SK-N-DZ (cell line): ENCODE measurements around the gene CEACAM16.
"Not testable (repeated sequence)": the region's sequence is repeated elsewhere in the genome, so short reads cannot be mapped to it uniquely, and the experiment has no call there.

Experiments
- DNase-seq: peaks from one replicate; pipeline ENCODE4 v3.0.0-alpha.2; 2015; ENCODE audit warnings: low spot score

The CEACAM16 gene

DNA sequence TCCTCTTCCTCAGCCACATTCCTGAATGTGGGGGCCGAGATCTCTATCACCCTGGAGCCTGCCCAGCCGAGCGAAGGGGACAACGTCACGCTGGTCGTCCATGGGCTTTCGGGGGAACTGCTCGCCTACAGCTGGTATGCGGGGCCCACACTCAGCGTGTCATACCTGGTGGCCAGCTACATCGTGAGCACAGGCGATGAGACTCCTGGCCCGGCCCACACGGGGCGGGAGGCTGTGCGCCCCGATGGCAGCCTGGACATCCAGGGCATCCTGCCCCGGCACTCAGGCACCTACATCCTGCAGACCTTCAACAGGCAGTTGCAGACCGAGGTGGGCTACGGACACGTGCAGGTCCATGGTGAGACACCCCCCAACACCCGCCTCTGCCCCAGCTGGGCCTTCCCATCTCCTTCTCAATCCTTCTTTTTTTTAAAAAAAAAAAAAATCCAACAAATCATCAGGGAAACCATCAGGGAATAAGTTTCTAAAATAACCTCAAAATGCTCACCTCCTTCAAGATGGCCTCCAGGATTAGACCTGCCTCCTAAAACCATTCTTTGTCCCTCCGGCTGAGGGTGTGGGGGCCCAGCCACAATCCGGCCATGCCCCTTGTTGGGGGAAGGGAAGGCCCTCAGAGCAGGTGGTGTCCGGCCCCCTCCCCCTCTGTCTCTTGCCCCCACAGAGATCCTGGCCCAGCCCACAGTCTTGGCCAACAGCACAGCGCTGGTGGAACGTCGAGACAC, 4.6 kb downstream of the CEACAM16 start:
- DNase-seq = no peak

DNA sequence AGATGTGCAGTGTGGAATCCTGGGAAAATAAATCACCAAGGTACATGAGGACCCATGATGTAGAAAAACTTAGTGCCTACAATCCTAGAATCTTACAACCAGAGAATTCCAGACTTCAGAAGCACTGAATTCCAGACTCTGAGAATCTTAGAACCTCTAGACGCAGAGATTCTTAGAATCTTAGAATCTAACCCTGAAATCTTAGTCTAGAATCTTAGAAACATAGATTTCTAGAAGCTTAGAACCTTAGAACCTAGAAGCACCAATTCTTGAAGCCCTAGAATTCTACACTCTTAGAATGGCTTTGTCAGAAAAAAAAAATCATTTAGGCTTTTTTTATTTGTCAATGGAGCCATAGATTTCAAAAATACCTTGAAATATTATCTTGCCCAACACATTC, 6.0 kb downstream of the CEACAM16 start:
- DNase-seq = no peak

DNA sequence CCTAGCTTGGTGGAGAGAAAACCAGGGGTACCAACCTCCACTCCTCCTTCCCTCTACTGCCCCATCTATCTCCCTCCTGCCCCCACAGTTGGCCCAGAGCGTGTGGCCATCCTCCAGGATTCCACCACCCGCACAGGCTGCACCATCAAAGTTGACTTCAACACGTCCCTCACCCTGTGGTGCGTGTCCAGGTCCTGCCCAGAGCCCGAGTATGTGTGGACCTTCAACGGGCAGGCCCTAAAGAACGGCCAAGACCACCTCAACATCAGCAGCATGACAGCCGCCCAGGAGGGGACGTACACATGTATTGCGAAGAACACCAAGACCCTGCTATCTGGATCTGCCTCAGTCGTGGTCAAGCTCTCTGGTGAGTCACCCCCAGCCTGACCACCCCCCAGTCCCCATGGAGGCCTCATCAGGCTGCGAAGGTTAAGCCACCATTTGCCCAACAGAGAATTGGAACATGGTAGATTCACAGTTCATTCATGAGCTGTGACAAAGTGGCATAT, 6.6 kb downstream of the CEACAM16 start:
- no peak for DNase-seq

DNA sequence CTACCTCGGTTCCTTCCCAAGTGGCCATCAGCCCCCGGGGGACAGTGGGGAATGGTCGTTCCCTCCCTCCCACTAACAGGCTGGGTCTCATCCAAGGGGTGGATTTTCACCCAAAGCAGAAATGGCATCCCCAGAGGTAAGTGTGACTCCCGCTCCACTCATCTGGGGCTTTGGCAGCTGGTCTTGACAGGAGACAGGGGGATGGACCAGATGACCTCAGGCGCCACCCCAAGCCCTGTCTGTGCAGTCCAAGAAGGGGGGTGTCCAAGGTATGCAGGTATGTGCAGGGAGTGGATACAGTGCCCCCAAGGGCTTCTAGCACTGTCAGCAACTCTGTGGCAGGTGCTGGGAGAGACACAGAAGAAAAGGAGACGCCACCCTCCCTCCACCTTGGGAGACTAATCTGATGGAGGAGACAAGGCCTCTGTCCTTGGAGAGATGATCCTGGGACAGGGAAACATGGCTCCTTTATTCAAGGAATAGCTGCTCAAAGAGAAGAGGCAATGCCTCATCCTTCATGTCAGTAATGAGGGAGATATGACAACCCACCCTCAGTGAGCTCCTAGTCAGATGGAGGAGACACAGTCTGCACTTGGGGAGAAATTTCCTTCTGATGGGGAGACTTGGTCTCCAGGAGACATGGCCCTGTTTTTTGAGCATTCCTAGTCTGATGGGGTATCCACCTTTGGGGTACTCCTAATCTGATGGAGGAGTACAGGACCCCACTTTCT, 7.7 kb downstream of the CEACAM16 start:
- no peak for DNase-seq

DNA sequence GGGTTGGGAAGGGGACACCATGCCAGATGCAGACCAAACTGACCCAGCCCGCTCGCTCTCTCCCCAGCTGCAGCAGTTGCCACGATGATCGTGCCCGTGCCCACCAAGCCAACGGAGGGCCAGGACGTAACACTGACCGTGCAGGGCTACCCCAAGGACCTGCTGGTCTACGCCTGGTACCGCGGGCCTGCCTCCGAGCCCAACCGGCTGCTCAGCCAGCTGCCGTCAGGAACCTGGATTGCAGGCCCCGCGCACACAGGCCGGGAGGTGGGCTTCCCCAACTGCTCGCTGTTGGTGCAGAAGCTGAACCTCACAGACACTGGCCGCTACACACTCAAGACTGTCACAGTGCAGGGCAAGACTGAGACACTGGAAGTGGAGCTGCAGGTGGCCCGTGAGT, 8.8 kb downstream of the CEACAM16 start:
- no peak for DNase-seq

DNA sequence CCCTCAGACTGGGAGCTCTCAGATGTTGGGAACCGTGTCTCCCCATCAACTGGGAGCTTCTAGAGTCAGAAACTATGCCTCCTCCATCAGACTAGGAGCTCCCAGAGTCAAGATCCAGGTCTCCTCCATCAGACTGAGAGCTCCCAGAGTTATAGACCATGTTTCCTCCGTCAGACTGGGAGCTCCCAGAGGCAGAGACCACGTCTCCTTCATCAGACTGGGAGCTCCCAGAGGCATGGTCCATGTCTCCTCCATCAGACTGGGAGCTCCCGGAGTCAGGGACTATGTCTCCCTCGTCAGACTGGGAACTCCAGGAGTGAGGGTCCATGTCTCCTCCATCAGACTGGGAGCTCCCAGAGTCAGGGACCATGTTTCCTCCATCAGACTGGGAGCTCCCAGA, 10.0 kb downstream of the CEACAM16 start:
- no peak for DNase-seq

DNA sequence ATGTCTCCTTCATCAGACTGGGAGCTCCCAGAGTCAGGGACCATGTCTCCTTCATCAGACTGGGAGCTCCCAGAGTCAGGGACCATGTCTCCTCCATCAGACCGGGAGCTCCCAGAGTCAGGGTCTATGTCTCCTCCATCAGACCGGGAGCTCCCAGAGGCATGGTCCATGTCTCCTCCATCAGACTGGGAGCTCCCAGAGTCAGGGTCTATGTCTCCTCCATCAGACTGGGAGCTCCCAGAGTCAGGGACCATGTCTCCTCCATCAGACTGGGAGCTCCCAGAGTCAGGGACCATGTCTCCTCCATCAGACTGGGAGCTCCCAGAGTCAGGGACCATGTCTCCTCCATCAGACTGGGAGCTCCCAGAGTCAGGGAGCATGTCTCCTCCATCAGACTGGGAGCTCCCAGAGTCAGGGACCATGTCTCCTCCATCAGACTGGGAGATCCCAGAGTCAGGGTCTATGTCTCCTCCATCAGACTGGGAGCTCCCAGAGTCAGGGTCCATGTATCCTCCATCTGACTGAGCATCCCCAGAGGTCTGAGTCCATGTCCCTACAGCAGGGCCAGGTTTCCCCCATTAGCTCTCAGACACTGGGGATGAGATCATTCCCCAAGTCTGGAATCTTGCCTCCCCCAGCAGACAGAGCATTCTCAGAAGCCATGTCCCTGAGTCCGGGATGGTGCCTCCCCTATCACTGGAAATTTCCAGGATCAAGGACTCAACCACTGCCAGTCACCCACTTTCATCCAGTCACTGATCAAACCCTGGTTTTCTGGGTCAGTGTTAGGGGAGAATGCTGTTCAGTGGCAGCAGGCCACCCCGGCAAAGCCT, 10.7 kb downstream of the CEACAM16 start:
- not testable (repeated sequence) for DNase-seq

DNA sequence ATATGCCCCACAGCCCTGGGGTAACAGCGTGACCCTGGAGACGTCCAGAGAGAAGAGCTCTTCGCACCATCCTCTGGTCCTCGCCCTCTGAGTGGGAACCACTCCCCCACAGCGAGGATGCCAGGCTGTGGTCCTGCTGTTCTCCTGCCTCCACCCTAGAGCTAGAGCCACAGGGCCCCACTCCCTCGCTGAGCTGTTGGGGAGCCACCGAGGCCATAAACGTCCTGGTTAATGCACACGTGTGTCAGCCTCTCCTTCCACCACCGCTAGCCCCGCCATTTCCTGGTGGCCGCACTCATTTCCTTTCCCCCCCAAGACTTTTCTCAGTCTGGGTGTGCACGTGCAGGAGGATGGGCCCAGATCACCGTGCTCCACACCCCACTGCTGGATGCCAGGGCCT, 11.5 kb downstream of the CEACAM16 start:
- no peak for DNase-seq

DNA sequence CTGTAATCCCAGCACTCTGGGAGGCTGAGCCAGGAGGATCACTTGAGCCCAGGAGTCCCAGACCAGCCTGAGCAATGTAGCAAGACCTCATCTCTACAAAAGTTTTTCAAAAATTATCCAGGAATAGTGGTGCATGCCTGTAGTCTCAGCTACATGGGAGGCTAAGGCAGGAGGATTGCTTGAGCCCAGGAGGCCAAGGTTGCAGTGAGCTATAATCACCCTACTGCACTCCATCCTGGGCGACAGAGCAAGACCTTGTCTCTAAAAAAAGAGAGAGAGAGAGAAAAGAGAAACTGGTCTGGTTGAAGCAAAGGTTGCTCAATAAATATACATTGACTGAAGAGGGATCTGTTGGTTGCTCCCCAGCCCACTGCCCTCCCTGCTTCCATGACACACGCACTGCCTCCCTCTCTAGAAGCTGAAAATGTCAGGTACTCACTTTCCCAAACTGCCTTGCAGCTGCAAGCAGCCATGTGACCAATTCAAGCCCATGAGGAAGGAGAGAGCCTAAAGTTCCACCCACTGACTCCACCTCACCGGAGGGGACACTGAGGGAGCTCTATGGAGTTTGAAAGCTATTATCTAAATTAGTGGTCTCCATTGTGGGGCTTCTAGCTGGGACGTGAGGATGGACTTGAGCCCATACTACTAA, 14.0 kb downstream of the CEACAM16 start:
- DNase-seq = no peak

DNA sequence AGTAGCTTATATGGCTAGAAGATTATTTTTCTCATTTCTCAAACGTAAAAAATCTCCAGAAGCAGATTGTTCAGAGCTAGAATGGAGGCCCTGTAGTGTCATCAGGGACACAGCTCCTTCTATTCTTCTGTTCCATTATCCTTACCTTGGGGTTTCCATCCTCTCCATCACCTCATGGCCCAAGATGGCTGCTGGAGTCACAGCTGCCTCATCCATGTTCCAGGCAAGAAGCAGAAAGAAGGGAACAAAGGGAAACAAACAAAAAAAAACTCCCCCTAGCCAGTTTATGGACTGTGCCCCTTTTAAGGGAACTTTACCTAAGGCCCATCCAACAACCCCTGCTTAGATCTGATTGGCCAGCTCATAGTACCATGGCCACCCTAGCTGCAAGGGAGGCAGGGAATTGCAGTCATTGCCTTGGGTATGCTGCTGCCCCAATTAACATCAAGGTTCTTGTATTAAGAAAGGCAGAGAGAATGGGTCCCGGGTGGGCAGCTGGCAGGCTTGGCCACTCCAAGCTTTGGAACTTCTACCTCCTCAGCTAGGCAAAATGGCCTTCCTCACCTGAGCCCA, 15.7 kb downstream of the CEACAM16 start:
- no peak for DNase-seq

DNA sequence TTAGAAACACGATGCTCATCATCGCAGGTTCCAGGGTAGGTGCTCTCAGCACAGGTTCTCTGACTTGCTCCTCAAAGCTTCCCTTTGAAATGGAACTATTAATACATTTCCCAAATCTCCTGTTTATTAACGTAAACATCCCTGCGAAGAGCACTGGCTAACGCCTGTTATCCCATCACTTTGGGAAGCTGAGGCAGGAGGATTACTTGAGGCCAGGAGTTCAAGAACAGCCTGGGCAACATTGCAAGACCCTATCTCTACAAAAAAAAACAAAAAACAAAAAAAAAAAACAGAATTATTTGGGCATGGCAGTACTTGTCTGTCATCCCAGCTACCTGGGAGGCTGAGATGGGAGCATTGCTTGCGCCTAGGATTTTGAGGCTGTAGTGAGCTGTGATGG, 18.7 kb downstream of the CEACAM16 start:
- DNase-seq = no peak

DNA sequence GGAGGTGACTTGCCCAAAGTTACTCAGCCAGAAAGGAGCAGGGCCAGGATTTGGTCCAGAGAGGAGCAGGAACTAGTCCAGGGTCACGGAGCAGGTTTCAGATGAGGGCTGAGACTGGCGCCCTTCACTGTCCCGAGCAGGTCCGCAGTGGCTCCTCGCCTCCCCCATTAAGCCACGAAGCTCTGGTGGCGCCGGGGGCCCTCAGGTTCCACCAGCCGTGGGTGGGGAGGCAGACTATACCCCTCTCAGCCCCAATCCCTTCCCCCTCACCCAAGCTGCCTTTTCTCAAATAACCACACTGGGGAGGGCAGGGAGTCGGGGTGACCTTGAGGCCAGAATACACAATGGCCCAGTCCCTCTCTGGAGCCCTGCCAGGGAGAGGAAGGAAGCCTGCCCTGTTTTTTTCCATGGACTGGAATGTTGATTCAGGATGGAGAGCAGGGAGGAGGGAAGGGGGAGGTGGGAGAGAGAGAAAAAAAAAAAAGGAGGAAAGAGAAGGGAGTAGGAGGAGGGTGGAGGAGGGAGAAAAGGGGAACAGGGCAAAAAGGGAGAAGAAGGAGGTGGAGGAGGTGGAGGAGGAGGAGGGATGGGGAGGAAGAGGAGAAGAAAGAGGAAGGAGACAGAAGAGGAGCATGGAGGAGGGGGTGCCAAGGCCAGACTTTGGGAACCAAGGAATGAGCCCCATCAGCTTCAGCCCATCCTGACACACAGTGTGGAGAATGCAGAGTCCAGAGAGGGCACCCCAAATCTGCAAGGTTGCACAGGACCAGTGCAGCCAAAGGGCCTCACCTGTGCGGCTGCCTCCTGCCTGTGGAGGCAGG, 19.7 kb downstream of the CEACAM16 start:
- no peak for DNase-seq

DNA sequence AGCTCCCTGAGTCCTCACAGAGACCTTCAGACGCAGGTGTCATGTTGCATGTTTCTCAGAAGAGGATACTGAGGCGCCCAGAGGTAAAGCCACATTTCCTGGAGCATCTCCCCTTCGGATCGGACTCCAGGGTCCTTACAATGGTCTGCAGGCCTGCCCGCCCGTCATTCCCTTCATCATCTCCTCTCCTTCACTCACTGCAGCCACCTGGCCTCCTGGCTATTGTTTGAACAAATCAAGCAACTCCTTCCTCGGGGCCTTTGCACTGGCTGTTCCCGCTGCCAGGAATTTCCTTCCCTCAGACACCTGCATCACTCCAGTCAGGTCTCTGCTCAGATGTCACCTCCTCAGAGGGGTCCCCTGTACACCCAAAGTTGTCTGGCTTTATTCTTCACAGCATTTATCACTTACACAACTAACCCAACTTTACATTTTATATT, 20.3 kb downstream of the CEACAM16 start:
- no peak for DNase-seq

DNA sequence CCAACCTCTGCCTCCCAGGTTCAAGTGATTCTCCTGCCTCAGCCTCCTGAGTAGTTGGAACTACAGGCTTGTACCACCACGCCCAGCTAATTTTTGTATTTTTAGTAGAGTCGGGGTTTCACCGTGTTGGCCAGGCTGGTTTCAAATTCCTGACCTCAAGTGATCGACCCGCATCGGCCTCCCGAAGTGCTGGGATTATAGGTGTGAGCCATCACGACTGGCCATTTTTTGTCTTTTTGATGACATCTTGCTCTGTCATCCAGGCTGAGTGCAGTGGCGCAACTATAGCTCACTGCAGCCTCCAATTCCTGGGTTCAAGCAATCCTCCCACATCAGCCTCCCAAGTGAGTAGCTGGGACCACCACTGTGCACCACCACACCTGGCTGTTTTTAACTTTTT, 21.4 kb downstream of the CEACAM16 start:
- DNase-seq = not testable (repeated sequence)

DNA sequence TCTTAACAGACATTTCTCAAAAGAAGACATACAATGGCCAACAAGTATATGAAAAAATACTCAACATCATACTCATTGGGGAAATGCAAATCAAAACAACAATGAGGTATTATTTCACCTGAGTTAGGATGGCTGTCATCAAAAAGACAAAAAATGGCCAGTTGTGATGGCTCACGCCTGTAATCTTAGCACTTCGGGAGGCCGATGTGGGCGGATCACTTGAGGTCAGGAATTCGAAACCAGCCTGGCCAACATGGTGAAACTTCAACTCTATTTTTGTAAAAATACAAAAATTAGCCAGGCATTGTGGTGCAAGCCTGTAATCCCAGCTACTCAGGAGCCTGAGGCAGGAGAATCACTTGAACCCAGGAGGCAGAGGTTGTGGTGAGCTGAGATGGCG, 22.0 kb downstream of the CEACAM16 start:
- DNase-seq = no peak

DNA sequence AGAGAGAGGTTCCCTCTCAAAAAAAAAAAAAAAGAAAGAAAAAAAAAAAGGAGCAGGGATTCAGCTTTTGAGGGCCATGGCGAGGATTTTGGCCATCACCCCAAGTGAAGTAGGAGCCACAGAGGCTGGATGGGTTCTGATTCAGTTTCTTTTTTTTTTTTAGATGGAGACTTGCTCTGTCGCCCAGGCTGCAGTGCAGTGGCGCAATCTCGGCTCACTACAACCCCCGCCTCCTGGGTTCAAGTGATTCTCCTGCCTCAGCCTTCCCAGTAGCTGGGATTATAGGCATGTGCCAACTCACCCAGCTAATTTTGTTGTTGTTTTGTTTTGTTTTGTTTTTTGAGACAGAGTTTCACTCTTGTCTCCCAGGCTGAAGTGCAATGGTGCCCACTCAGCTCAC, 22.4 kb downstream of the CEACAM16 start:
- DNase-seq = not testable (repeated sequence)

DNA sequence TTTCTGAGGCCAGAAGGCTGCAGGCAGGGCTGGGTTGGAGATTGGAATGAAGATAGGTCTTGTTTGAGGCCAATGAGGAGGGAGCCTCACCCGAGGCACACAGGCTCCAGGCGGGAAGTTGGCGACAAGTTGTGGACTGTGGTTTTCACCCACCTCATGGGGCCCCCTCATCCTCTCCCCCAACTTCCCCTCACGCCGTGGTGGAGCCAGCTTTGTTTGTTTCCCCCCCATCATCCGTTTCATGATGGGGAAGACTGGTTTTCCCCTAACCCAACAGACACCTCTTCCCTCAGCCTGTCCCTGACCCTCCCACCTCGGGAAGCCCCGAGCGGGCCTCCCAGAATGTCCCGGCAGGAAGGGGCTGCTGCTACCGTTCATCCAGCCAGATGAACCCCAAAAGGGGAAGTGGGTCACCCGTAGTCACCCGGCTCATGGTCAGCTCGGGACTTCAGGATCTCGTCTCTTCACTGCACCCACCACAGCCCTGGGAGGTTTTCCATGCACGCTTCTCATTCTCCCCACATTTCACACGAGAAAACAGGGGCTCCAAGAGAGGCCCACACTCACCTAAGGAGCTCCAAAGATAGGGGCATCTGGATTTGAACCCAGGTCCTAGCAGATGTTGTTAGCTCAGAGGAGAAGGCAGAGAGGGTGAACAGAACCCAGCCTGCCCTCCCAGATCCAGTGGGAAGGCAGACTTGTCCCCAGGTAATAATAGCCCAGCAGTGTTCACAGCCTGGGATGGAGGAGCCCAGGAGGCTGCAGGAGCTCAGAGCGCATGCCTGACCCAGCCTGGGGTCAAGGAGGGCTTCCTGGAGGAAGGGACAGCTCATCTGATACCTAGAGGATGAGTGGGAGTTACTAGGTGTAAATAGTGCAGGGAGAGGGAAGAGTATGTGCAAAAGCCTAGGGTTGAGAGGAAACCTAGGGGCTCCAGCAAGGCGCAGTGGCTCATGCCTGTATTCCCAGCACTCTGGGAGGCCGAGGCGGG, 23.5 kb downstream of the CEACAM16 start:
- no peak for DNase-seq

DNA sequence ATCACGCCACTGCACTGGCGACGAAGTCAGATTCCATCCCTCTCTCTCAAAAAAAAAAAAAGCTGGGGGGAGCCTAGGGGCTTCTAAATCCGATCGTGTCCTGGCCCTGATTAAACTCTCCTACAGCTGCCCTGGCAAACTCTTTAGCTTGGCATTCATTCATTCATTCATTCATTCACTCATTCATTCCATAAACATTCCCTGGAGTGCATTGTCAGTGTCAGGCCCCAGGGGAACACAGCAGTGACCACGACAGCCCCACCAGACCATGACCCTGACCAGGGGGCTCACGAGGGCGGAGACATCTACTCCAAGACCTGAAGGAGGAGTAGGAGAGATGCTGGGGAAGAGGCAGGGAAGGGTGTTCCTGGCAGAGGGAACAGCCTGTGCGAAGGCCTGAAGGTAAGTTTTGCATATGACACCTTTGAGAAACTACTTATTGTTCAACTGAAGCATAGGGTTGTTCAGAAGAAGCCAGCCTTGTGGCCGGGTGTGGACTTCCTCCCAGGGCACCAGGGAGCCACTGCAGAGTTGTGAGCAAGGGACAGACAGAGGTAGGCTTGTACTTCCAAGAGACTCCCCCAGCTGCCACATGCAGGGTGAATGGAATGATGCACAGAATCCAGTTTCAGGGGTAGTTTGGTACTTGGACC, 24.5 kb downstream of the CEACAM16 start:
- no peak for DNase-seq

DNA sequence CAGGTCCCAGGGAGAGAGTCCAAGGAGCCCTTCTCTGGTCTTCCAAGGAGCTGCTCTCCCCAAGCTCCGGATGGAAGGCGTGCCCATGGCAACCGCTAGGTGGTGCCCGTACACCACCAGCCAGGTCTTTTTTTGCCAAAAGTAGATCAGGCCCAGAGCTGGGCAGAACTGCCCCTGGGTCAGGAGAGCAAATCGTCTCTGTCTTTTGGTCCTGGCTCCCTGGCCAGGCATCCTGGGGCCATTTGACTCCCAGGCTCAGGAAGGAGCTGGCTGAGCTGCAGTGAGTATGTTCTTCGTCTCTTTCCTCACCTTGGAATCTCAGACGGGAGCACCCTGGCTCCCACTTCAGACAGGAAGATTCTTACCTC, 25.0 kb downstream of the CEACAM16 start:
- peak; percentile 59 for DNase-seq
